Activated CD8-positive, alpha-beta memory T cell treated with anti-CD3 and anti-CD28 coated beads for 36 hours (primary cell): Measurements from ENCODE around the gene EIF3M. TPM values are rescaled to one million over a fixed set of nuclear protein-coding genes. Genes with fewer than 3 reads are reported as not detected.
"Not testable (repeated sequence)": the region's sequence is repeated elsewhere in the genome, so short reads cannot be mapped to it uniquely, and the experiment has no call there.

Experiments used
- CTCF ChIA-PET: fragments of 350-600 bp; sonication (Branson Sonifier 250); formaldehyde crosslinking; loops from one replicate; lab custom pipeline; 2021; ENCODE audit warnings: antibody characterized with exemption; lab: Charles Lee
- POLR2A ChIA-PET: fragments of 350-600 bp; sonication (Branson Sonifier 250); formaldehyde crosslinking; loops from one replicate; lab custom pipeline; 2021; ENCODE audit warnings: antibody characterized with exemption; lab: Charles Lee
- total RNA-seq, 2 experiments: library from RNA; stranded (reverse); gene quantifications; one replicate each; pipeline ENCODE4 v1.2.3, GENCODE V29; 2021

Gene EIF3M
- total RNA-seq, 2 experiments from 2014 or later = 415 to 443 TPM

- POLR2A ChIA-PET = interaction anchor here (0.6 kb wide), 1 partner anchor 97 kb away, joined by 4 read pairs; no protein-coding TSS in a partner anchor
- CTCF ChIA-PET = no interaction called here
Observed at GRCh38 chr11:32586576-32587190, 3.1 kb downstream of the EIF3M start.

GRCh38 chr11:32594272-32594671, 10.6 kb downstream of the EIF3M start:
- ChIA-PET POLR2A (interaction anchor here (1.4 kb wide), 1 partner anchor 11 kb away, joined by 6 read pairs; the partner anchor contains the start of gene EIF3M), CTCF (no interaction called here)

- CTCF ChIA-PET, POLR2A ChIA-PET: not testable (repeated sequence)
Observed at GRCh38 chr11:32596114-32596513, 12.5 kb downstream of the EIF3M start.

- ChIA-PET POLR2A (no interaction called here), CTCF (no interaction called here)
Observed at GRCh38 chr11:32597921-32598320, 14.3 kb downstream of the EIF3M start.

- ChIA-PET POLR2A (no interaction called here), CTCF (no interaction called here)
Observed at GRCh38 chr11:32602657-32603415, 19.2 kb downstream of the EIF3M start.

- ChIA-PET POLR2A (no interaction called here), CTCF (interaction anchor here (0.7 kb wide), 1 partner anchor 100 kb away, joined by 3 read pairs; no protein-coding TSS in a partner anchor)
Observed at GRCh38 chr11:32606220-32606619, 22.6 kb downstream of the EIF3M start.

- CTCF ChIA-PET, POLR2A ChIA-PET: not testable (repeated sequence)
Observed at GRCh38 chr11:32608826-32609225, 25.2 kb downstream of the EIF3M start.

- ChIA-PET CTCF (no interaction called here), POLR2A (no interaction called here)
Observed at GRCh38 chr11:32610797-32611352, 27.2 kb downstream of the EIF3M start.

GRCh38 chr11:32613500-32614151, 30.0 kb downstream of the EIF3M start:
- CTCF ChIA-PET = no interaction called here
- POLR2A ChIA-PET = no interaction called here

- CTCF ChIA-PET = no interaction called here
Observed at GRCh38 chr11:32615422-32615821, 31.8 kb downstream of the EIF3M start.

GRCh38 chr11:32616903-32617302, 33.3 kb downstream of the EIF3M start:
- POLR2A ChIA-PET = no interaction called here
- CTCF ChIA-PET = no interaction called here

More at GRCh38 chr11:32615422-32615821, 31.8 kb downstream of the EIF3M start:
- POLR2A ChIA-PET = no interaction called here

- ChIA-PET POLR2A (no interaction called here), CTCF (no interaction called here)
Observed at GRCh38 chr11:32630844-32631243, 47.2 kb downstream of the EIF3M start.

- POLR2A ChIA-PET = no interaction called here
- CTCF ChIA-PET = no interaction called here
Observed at GRCh38 chr11:32635819-32636218, 52.2 kb downstream of the EIF3M start.

GRCh38 chr11:32641361-32641760, 57.7 kb downstream of the EIF3M start:
- ChIA-PET CTCF (no interaction called here), POLR2A (no interaction called here)

GRCh38 chr11:32643526-32643925, 59.9 kb downstream of the EIF3M start:
- CTCF ChIA-PET = no interaction called here
- POLR2A ChIA-PET = no interaction called here

Other genes with a start within 250 kb of the EIF3M start
- not detected for gene WT1, start 148.3 kb upstream of the EIF3M start, total RNA-seq
- gene CCDC73, start 210.8 kb downstream of the EIF3M start, total RNA-seq = under 1 TPM; 0.04 TPM
- under 1 TPM; 0.67 to 0.76 TPM for gene PRRG4, start 246.1 kb downstream of the EIF3M start, total RNA-seq